Fibroblast of lung (primary cell): ENCODE measurements around the gene KIF5A. TPM values are rescaled to one million over a fixed set of nuclear protein-coding genes. Genes with fewer than 3 reads are reported as not detected.

Source experiments
- DNase-seq, 2 donors: peaks; one replicate each; pipeline versions ENCODE4 v3.0.0 to v3.0.0-alpha.2; 2010; ENCODE audit warnings: low read depth in 2 of 2
- H2AFZ ChIP-seq: 2 replicates; pipeline ENCODE4 v1.5.1; 2012; ENCODE audit warnings: low read length, control low read depth, inconsistent platforms
- H3K27ac ChIP-seq: 2 replicates; pipeline ENCODE4 v1.5.1; 2011; ENCODE audit warnings: low read length, control low read depth; ENCODE audit not compliant: insufficient read depth
- H3K27me3 ChIP-seq: 2 replicates; pipeline ENCODE4 v1.5.1; 2011; ENCODE audit warnings: mild to moderate bottlenecking, low read length; ENCODE audit not compliant: control insufficient read depth, insufficient read depth
- H3K36me3 ChIP-seq: 2 replicates; pipeline ENCODE4 v1.5.1; 2011; ENCODE audit warnings: low read length; ENCODE audit not compliant: control insufficient read depth, insufficient read depth
- H3K4me1 ChIP-seq: 2 replicates; pipeline ENCODE4 v1.5.1; 2011; ENCODE audit warnings: low read length; ENCODE audit not compliant: control insufficient read depth, insufficient read depth; ENCODE audit errors: extremely low read depth
- H3K4me2 ChIP-seq: 2 replicates; pipeline ENCODE4 v1.5.1; 2011; ENCODE audit warnings: low read length, control low read depth; ENCODE audit not compliant: insufficient read depth; ENCODE audit errors: extremely low read depth
- H3K4me3 ChIP-seq, 4 experiments: fragments of 200-600 bp in 1 of 4; sonication (generic) in 1 of 4; replicated peaks in 1 of 4; 2 replicates each; pipeline ENCODE4 v1.5.1; 2011 to 2016; ENCODE audit warnings: low read length in 4 of 4, low read depth in 3 of 4, mild to moderate bottlenecking in 3 of 4, control low read depth in 2 of 4, inconsistent platforms in 1 of 4, mixed read lengths in 1 of 4; ENCODE audit not compliant: insufficient read depth in 1 of 4; ENCODE audit errors: control extremely low read depth in 1 of 4
- H3K79me2 ChIP-seq: 2 replicates; pipeline ENCODE4 v1.5.1; 2012; ENCODE audit warnings: mild to moderate bottlenecking, low read length, inconsistent platforms; ENCODE audit not compliant: control insufficient read depth, insufficient read depth
- H3K9ac ChIP-seq: 2 replicates; pipeline ENCODE4 v1.5.1; 2011; ENCODE audit warnings: mild to moderate bottlenecking, low read length, control low read depth; ENCODE audit not compliant: insufficient read depth
- H3K9me3 ChIP-seq: 2 replicates; pipeline ENCODE4 v1.5.1; 2012; ENCODE audit warnings: low read depth, low read length; ENCODE audit not compliant: control insufficient read depth, insufficient read depth
- H4K20me1 ChIP-seq: 2 replicates; pipeline ENCODE4 v1.5.1; 2011; ENCODE audit warnings: low read length; ENCODE audit not compliant: control insufficient read depth, insufficient read depth; ENCODE audit errors: extremely low read depth
- EZH2 ChIP-seq: IDR thresholded peaks from 2 replicates; pipeline ENCODE4 v1.5.1; 2012; ENCODE audit warnings: low read length, control low read depth, mild to moderate bottlenecking; ENCODE audit errors: missing control alignments
- polyA plus RNA-seq, 2 donors: library from polyadenylated mRNA; depleted of rRNA in 1 of 2; stranded (reverse) in 1 of 2; unstranded in 1 of 2; fragments of >200 nt; gene quantifications; 2 replicates each; pipeline ENCODE4 v1.2.1, GENCODE V29; 2011 to 2012; ENCODE audit warnings: missing spikeins in 1 of 2
- total RNA-seq: library from RNA; depleted of rRNA; stranded (reverse); fragments of >200 nt; gene quantifications from 2 replicates; pipeline ENCODE4 v1.2.1, GENCODE V29; 2014
- TF ChIP-seq, protein P1 (sequence below), 2 donors: IDR thresholded peaks in 1 of 2; conservative IDR thresholded peaks in 1 of 2; 1 replicate in 1 of 2; 2 replicates in 1 of 2; pipeline ENCODE4 v1.5.1; 2011 to 2012; ENCODE audit warnings: low read length in 2 of 2, control low read depth in 1 of 2, inconsistent platforms in 1 of 2, low read depth in 1 of 2, mild to moderate bottlenecking in 1 of 2

The KIF5A gene
- total and polyA plus RNA-seq, 2 donors (not counting 1 experiment from before 2014, with no cell fraction given): 0.53 to 1.3 TPM

GRCh38 chr12:57584690-57585089 is 34.8 kb downstream of the KIF5A start:
- Histone ChIP-seq H2AFZ (no peak overlapping the region), H3K79me2 (no peaks in the 10 kb centered on the region), H3K4me3 (no peak overlapping the region), H3K9me3 (no peaks in the 10 kb centered on the region), H3K27ac (no peak overlapping the region), H4K20me1 (no peaks in the 10 kb centered on the region), H3K4me2 (no peak overlapping the region), H3K27me3 (peaks cover 6% of the 10 kb centered on the region), H3K4me1 (no peaks in the 10 kb centered on the region), H3K36me3 (no peaks in the 10 kb centered on the region), H3K9ac (no peak overlapping the region)
- no peak for DNase-seq
- TF ChIP-seq EZH2: no peak
- TF ChIP-seq, protein P1, sequence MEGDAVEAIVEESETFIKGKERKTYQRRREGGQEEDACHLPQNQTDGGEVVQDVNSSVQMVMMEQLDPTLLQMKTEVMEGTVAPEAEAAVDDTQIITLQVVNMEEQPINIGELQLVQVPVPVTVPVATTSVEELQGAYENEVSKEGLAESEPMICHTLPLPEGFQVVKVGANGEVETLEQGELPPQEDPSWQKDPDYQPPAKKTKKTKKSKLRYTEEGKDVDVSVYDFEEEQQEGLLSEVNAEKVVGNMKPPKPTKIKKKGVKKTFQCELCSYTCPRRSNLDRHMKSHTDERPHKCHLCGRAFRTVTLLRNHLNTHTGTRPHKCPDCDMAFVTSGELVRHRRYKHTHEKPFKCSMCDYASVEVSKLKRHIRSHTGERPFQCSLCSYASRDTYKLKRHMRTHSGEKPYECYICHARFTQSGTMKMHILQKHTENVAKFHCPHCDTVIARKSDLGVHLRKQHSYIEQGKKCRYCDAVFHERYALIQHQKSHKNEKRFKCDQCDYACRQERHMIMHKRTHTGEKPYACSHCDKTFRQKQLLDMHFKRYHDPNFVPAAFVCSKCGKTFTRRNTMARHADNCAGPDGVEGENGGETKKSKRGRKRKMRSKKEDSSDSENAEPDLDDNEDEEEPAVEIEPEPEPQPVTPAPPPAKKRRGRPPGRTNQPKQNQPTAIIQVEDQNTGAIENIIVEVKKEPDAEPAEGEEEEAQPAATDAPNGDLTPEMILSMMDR (conservative IDR thresholded peaks at IDR 0.05 in 1 of 2, IDR thresholded peaks at IDR 0.05 in 1 of 2; ENCODE audit: low read depth in 1 of 2, low read length in 2 of 2): no peak

DNA sequence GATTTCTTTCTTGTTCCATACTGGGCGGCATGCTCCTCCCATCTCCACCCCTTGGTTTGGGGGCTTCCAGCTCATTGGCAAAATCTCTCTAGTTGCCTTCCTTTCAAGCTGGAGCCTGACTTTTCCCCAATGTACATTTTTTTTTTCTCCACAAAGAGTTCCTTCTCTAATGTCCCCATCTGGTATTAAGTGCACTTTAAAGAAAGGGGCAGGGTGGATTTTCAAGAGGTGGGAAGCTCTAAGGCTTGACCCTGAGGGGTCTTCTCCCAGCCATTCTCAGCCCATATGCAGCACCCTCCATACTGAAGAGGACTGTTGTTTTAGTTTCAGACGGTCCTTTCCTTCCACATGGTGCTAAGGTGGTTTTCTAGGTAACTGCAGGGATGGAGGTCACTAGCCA is 35.3 kb downstream of the KIF5A start:
- no peak overlapping the region for H3K4me3 ChIP-seq
- H2AFZ ChIP-seq: no peak overlapping the region
- DNase-seq: no peak
- no peaks in the 10 kb centered on the region for H3K4me1 ChIP-seq
- TF ChIP-seq, protein P1 (conservative IDR thresholded peaks at IDR 0.05 in 1 of 2, IDR thresholded peaks at IDR 0.05 in 1 of 2; ENCODE audit: low read depth in 1 of 2, low read length in 2 of 2): no peak
- no peak for TF ChIP-seq EZH2
- H3K4me2 ChIP-seq: no peak overlapping the region
- no peaks in the 10 kb centered on the region for H3K9me3 ChIP-seq
- no peak overlapping the region for H3K9ac ChIP-seq
- no peaks in the 10 kb centered on the region for H3K36me3 ChIP-seq
- H4K20me1 ChIP-seq: no peaks in the 10 kb centered on the region
- H3K27me3 ChIP-seq: peaks cover 6% of the 10 kb centered on the region
- no peak overlapping the region for H3K27ac ChIP-seq
- H3K79me2 ChIP-seq: no peaks in the 10 kb centered on the region

DNA sequence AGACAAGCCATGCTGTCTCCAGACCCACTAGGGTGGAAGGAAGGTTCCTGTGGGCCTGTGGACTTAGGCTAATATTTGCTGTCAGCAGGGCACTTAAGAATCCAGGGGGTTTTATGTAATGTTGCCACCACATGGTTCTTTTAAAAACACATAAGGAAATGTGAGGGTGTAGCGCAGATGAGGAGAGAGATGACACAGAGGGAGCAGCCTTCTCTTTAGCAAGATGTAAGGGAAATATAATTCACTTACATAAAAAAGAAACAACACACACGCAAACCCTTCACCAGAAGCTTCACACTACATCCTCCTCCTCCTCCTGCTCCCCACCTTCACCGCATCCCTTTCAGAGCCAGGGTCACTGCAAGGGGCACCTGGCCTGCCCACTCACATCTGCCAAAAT is 36.3 kb downstream of the KIF5A start:
- no peak for TF ChIP-seq EZH2
- TF ChIP-seq, protein P1 (conservative IDR thresholded peaks at IDR 0.05 in 1 of 2, IDR thresholded peaks at IDR 0.05 in 1 of 2; ENCODE audit: low read depth in 1 of 2, low read length in 2 of 2): no peak
- H3K4me3 ChIP-seq: no peak overlapping the region
- peaks cover 3% of the 10 kb centered on the region for H3K4me1 ChIP-seq
- H3K27ac ChIP-seq: no peak overlapping the region
- H3K36me3 ChIP-seq: no peaks in the 10 kb centered on the region
- H3K79me2 ChIP-seq: no peaks in the 10 kb centered on the region
- H4K20me1 ChIP-seq: no peaks in the 10 kb centered on the region
- H3K27me3 ChIP-seq: peaks cover 6% of the 10 kb centered on the region
- no peaks in the 10 kb centered on the region for H3K9me3 ChIP-seq
- H3K4me2 ChIP-seq: no peak overlapping the region
- DNase-seq: no peak
- no peak overlapping the region for H2AFZ ChIP-seq
- no peak overlapping the region for H3K9ac ChIP-seq
